WTC11 (cell line): Measurements from ENCODE around the gene SLC7A4.

ENCODE experiments used
- ATF3 ChIP-seq: sonication (generic); formaldehyde crosslinking; conservative IDR thresholded peaks from 2 replicates; pipeline ENCODE4 v1.8.1; 2022; ENCODE audit warnings: mild to moderate bottlenecking, missing genetic modification reagents
- CTCF ChIP-seq: fragments of 200-600 bp; IDR thresholded peaks from 2 replicates; pipeline ENCODE4 v1.8.0; 2022; ENCODE audit warnings: antibody characterized with exemption
- USF1 ChIP-seq: sonication (generic); formaldehyde crosslinking; IDR thresholded peaks from 2 replicates; pipeline ENCODE4 v1.8.0; 2022; ENCODE audit warnings: mild to moderate bottlenecking, missing genetic modification reagents

DNA sequence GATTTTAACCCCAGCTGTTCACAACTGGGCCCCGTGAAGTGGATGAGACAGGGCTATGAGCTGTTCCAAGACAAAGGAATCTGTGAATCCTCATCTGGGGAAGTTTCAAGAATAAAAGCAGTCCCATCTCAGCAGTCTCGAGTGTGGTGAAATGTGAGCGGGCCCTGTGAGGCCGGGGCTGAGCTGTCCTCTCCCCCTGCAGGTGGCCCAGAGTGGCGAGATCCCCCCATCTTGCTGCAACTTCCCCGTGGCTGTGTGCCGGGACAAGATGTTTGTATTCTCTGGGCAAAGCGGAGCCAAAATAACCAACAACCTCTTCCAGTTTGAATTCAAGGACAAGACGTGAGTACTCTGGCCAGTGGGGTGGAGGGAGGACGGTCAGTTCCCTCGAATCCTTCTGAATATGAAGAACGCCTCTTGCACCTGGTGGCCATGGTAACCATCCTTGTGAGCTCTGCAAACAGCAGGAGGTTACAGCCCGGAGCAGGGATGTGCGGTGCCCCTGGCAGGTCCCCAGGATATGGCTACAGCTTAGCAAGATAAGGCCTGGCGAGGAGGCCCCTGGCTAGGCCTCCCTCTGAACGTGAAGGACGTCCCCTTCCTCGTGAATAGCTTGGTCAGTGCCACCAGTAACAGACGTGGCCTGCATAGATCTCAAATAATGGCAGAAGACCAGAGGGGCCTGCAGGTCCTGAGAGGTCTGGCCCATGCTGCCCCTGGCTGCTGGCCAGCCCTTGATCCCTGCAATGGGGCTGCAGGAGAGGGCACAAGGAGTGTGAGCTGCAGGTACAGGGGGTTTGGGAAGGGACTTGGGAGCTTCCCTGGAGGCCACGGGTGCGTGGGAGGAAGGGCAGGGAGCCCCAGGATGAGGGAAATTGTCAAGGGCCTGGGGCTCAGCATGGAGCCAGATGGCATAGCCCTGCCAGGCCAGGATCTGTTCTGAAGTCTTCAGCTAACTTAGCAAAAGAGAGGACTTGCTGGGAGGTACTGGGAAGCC is 41.9 kb downstream of the SLC7A4 start:
- TF ChIP-seq ATF3 (CRISPR knock-in tag) (no peak), CTCF (no peak), USF1 (CRISPR knock-in tag) (no peak)
